ENCODE results near the gene CHCHD3. TPM values are rescaled to one million over a fixed set of nuclear protein-coding genes. Genes with fewer than 3 reads are reported as not detected.

Gene CHCHD3
- total RNA-seq, 2 donors from 2014 or later: 69.3 to 95.6 TPM

DNA sequence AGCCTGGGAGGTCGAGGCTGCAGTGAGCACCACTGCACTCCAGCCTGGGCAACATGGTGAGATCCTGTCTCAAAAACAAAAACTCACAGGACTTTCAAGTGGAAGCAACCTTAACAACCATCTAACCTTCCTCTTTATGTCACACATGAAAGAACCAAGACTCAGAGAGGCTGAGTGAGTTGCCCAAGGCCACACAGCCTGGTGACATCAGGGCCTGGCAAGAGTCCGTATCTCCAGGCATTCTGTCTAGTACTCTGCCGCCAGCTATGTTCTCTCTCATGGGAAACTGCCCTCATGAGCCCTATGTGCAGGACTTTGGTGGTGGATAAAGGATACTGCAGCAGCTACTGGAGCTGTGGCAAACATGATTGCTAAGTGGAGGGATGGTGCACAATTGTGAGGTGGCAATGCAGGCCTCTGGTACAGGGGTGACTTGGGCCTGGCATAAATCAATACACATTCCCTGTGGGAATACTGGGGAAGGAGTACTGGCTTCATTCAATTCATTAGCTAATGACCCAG, 10.1 kb upstream of the CHCHD3 start:
- no peak for DNase-seq
- intact Hi-C loops (cut with DNase I, micrococcal nuclease): no loop called here

GRCh38 chr7:133082390-133082766, 488 bp upstream of the CHCHD3 start:
- intact Hi-C loops (cut with DNase I, micrococcal nuclease): loop anchor here in 1 of 2 donors (10.0 kb wide), 1 partner anchor 1232 kb away; the partner anchor contains the start of gene SLC35B4
- DNase-seq: no peak
- no peak for ATAC-seq

More for the DNA sequence above, 10.1 kb upstream of the CHCHD3 start:
- no peak for ATAC-seq

DNA sequence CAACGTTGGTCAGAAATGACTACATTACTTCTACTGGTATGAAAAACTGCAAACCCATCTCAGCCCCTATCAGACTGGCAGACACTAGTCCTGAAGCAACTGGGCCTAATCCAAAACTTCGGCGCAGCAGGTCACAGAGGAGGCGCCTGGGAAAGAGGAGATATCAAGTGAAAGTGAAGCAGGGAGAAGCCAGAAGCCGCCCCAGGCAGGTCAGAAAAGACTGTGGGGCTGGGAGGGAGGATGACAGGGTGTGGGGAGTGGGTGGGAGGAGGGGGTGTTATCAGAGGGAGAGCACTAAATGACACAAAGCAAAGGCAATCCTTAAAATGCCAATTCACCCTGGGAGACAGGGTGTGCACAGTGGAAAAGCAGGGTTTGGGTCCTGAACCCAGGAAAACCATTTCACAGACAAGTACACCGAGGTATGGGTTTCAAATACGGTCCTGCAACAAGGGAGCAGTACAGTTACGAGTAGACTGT, 731 bp downstream of the CHCHD3 start:
- ATAC-seq (peak; percentile 30), DNase-seq (peak; percentile 30 to 34)
- intact Hi-C loops (cut with DNase I, micrococcal nuclease): loop anchor here in 1 of 2 donors (10.0 kb wide), 1 partner anchor 1234 kb away; the partner anchor contains the start of gene SLC35B4

DNA sequence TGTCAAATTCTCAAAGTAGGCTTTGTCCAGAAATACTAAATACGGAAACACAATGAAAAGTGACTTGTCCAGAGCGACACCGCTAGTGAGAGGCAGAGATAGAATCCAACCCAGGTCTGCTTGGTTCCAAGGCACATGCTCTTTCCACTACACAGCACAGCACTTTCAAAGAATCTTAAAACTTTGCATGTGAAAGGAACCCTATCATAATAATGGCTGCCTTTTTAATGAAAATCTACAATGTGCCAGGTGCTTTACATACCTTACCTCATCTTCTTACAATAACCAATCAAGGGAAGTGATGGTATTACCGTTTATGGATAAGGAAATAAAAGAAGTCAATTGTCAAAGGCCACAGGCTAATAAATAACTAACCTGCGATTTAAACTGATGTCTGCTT, 2.6 kb downstream of the CHCHD3 start:
- intact Hi-C loops (cut with DNase I, micrococcal nuclease): no loop called here
- DNase-seq (no peak), ATAC-seq (no peak)

GRCh38 chr7:133077394-133077793, 4.5 kb downstream of the CHCHD3 start:
- ATAC-seq (no peak), DNase-seq (no peak)
- intact Hi-C loops (cut with DNase I, micrococcal nuclease): no loop called here

DNA sequence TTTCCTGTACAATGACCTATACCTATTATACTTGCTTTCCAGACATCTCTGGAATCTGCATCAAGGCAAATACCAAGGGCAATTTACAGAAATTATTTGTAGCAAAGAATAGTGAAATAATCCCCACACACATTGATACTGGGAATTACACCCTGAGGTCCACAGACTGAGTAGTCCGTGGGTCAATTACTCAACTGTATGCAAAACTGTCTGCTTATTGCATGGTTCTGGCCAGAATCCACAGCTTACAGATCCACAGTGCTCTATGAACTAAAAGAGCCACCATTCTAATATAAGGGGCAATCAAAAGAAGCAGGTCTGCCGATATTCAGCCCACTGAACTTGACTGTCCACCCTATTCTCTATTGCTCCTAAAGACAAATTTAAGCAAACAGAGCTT, 5.7 kb downstream of the CHCHD3 start:
- ATAC-seq (no peak), DNase-seq (no peak)
- intact Hi-C loops (cut with DNase I, micrococcal nuclease): no loop called here

DNA sequence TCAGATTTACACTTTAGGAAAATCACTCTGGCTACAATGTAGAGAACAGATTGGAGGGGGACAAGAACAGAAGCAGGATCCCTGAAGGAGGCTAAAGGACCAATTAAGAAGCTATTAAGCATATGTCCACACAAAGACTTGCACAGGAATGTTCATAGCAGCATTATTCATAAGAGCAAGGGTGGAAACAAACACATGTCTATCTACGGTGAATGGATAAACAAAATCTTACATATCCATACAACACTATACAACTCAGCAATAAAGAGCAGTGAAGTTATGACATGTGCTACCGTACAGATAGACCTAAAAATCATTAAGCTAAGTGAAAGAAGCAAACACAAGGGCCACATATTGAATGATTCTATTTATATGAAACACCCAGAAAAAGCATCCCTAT, 10.4 kb downstream of the CHCHD3 start:
- ATAC-seq (no peak), DNase-seq (no peak)
- intact Hi-C loops (cut with DNase I, micrococcal nuclease): no loop called here

DNA sequence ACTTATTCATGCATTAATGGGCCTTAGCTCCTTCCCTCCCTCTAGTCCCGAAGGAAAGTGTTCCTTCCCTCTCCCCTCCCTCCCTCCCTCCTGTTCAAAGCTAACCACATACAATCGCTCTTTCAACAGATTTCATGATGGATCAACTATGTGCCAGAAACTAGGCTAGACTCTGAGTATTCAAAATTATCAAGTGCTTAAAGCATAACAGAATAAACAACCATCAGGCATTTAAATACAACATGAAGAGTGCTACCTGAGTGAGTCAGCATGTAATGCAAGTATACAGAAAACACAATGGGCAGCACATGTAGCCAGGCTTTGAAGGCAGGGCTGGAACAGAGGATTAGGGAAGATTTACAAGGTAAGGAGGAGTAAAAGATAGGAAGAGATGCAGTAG, 11.3 kb downstream of the CHCHD3 start:
- ATAC-seq: no peak
- intact Hi-C loops (cut with DNase I, micrococcal nuclease): no loop called here
- DNase-seq: no peak

GRCh38 chr7:133065301-133065700, 16.6 kb downstream of the CHCHD3 start:
- DNase-seq (no peak), ATAC-seq (no peak)
- intact Hi-C loops (cut with DNase I, micrococcal nuclease): no loop called here

DNA sequence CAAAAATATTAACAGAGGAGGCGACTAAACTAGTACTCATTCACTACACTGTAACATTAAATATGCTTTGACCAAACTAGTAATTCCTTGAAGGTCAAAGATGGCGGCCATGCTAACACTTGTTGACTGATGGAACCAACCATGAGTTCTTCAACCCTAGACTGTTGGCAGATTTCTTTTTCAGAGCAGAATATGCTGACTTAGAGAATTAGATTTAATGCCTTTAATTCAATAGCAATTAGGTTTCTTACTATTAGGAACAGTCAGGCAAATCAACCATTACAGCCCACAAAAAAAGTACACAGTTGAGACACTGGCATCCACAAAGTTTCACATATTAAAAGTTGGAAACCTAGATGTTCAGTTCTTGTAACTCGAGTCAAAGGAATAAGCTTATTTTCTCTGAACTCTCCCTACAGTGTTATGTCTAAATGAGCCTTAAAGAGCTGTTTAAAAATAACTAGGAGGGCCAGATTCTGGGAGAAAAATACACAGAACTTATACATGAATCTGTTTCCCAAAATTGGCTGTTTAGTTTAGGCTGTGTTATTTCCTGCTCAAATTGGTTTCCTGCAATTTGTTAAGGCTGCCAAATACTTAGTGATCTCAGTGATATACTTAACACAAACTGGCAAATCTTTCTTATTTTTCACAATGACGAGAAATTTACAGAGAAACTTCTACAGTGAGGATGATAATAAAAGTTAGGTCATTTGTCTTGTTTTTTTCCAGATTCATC, 17.6 kb downstream of the CHCHD3 start:
- no peak for DNase-seq
- intact Hi-C loops (cut with DNase I, micrococcal nuclease): no loop called here
- no peak for ATAC-seq

GRCh38 chr7:133061792-133062191, 20.1 kb downstream of the CHCHD3 start:
- intact Hi-C loops (cut with DNase I, micrococcal nuclease): no loop called here
- DNase-seq: no peak
- ATAC-seq: no peak

GRCh38 chr7:133061357-133061756, 20.5 kb downstream of the CHCHD3 start:
- peak; percentile 67 for ATAC-seq
- intact Hi-C loops (cut with DNase I, micrococcal nuclease): no loop called here
- no peak for DNase-seq

DNA sequence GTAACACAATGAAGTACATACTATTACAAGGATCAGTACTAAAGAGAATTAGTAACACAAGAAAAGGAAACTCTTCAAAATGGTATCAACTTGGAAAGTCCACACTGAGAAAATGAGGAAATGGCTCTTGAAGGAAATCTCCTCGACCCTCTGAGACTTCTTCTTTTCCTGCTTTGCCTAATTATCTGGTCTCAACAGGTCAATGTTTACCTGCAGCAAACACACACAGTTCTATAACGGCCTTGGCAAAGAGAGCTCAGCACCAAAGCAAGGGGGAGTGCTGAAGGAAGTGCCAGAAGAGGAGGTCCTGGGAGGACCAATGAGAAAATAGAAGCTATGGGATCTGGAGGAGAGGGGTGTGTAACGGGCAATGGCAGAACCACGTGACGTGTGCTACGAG, 21.9 kb downstream of the CHCHD3 start:
- ATAC-seq (peak; percentile 49), DNase-seq (no peak)
- intact Hi-C loops (cut with DNase I, micrococcal nuclease): no loop called here

DNA sequence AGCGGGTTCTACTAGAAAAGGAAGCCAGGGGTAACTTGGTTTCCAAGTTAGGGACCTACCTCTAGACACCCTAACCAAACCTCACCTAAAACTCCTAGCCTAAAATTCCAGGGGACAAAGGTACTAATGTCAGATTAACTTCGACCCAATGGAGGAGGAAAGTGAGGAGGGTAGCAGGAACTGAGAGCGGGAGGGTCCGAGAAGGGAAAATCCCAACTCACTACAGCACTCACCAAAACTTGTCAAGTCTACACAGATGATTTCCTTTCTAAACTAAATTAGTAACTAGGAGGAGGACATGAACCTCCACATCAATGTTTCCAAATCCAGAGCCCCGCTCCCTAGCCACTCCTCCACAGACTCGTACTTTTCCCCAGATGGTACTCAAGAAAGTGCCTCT, 22.6 kb downstream of the CHCHD3 start:
- no peak for DNase-seq
- ATAC-seq: no peak
- intact Hi-C loops (cut with DNase I, micrococcal nuclease): no loop called here

DNA sequence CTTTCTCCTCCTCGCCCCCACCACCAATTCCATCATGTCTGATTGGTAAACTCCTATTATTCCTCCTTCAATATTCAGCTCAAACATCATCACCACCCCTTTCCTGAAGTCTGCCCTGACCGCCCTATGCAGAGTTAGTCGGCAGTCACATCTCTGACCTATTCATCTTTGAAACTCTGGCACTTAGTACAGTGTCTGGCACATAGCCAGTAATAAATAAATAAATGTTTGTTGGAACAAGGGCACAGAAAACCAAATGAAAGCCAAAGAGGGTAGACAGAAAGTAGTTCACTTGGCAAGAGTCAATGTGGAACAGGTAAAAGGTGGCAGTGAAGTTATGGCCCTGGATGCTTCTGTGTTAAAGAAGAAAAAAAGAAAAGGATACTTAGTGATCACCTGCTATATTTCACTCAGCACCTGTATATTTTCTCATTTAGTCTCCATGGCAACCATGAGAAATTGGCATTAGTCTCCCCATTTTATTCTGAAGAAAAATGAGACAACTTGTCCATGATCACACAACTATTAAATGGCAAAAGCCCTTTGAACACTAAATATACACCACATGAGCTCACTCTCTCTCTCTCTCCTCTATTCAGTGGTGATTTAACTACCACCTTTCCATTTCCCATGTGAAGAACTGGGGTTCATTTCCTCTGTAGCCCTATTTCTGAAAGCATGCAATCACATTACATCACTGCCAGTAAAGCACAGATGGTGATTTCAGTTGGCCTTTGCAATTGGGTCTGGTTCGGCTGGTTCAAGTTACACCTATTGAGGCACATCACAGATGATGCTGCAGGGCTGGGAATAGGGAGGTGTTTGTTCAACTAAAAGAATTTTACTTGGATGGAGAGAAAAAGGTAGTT, 25.3 kb downstream of the CHCHD3 start:
- ATAC-seq: no peak

GRCh38 chr7:133054162-133054840, 27.6 kb downstream of the CHCHD3 start:
- intact Hi-C loops (cut with DNase I, micrococcal nuclease): no loop called here
- DNase-seq (no peak), ATAC-seq (no peak)

More for the DNA sequence above, 25.3 kb downstream of the CHCHD3 start:
- intact Hi-C loops (cut with DNase I, micrococcal nuclease): no loop called here
- no peak for DNase-seq

GRCh38 chr7:133053321-133053891, 28.5 kb downstream of the CHCHD3 start:
- intact Hi-C loops (cut with DNase I, micrococcal nuclease): no loop called here
- ATAC-seq (no peak), DNase-seq (no peak)

GRCh38 chr7:133052826-133053225, 29.1 kb downstream of the CHCHD3 start:
- ATAC-seq (no peak), DNase-seq (no peak)
- intact Hi-C loops (cut with DNase I, micrococcal nuclease): no loop called here

DNA sequence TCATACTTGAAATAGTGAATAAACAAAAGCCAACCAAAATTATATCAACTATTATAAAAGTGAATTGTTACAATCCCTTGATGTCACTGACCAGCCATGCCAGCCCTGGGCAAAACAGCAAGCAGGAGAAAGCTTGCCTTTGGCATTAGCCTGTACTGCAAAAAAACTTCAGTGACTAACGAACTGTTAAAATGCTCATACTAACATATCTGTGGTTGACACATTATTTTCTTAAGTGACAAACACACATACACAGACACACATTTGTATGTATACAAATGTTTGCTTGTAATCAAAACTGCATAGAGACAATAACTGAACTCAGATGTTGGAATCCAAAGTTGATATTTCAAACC, 29.5 kb downstream of the CHCHD3 start:
- no peak for ATAC-seq
- intact Hi-C loops (cut with DNase I, micrococcal nuclease): no loop called here
- DNase-seq: no peak

All from left colon (tissue), 2 donors.